NOMO-1 treated with DMSO at 0.1 percent for 48 hours (cell line): ENCODE data around the gene MIGA2.

Source experiments
- DNase-seq: peaks from one replicate; lab custom pipeline; 2025; ENCODE audit not compliant: unreplicated experiment; lab: John Stamatoyannopoulos, UW

The MIGA2 gene

DNA sequence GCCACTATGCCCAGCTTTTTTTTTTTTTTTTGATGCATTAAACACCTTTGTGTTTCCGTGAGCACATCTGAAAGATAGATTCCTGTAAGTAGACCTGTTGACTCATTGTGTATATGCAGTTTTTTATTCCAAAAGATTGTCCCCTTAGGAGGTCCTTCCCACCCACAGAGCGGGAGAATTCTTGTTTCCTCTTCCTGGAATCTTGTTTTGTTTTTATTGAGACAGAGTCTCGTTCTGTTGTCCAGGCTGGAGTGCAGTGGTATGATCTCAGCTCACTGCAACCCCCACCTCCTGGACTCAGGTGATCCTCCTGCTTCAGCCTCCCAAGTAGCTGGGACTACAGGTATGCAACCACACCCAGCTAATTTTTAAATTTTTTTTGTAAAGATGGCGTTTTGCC is 82.4 kb downstream of the MIGA2 start:
- DNase-seq: no peak

DNA sequence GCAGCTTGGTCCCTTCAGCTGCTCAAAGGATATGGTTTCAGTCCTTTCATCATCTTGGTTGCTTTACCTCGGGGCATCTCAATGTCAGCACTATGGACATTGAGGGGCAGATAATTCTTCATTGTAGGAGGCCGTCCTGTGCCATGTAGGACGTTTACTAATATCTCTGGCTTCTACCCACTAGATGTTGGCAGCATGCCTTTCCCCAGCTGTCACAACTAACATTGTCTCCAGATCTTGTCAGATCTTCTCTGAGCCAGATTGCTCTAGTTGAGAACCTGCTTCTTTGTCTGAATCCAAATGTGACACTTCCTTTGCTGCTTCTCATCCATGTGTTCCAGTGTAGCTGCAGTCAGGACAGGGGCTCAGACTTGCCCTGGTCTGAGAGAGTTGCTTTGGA is 85.1 kb downstream of the MIGA2 start:
- DNase-seq: no peak
